Heart left ventricle (tissue), 13 donors: Measurements from ENCODE around the gene SRPX.

Experiments
- CTCF ChIP-seq, 12 donors: fragments of 200-600 bp; sonication (generic) in 4 of 12; IDR thresholded peaks; one replicate each; pipeline versions ENCODE4 v1.5.0 to v1.8.0; 2018 to 2022; ENCODE audit warnings: antibody characterized with exemption in 12 of 12, mild to moderate bottlenecking in 5 of 12
- POLR2A ChIP-seq, 2 donors: fragments of 450-650 bp; IDR thresholded peaks; one replicate each; pipeline ENCODE4 v1.6.1; 2017; ENCODE audit warnings: antibody characterized with exemption in 2 of 2, mild to moderate bottlenecking in 2 of 2, moderate library complexity in 2 of 2
- donor health status: ischemic (EF 13 %, LVEDD 7.1; RV severe dilation, severe dysfunction).
- donor health status: DM: no; HTN: yes; CAD: no.
- donor health status: DM: no; HTN: no; CAD: no.
- donor health status: ischemic (EF 25% LVEDD 6.9; RV normal size, moderate dysfunction).
- donor health status: ischemic (EF 25% LVEDD 5.7; RV mildly dilated, moderate dysfunction).
- donor health status: ischemic (EF 35%, LVEDD 5.7; RV mildly dilated, moderate dysfunction).
- donor health status: nonischemic (EF 11% LVEDD 7.7; RV severe dilation, severe dysfunction).
- donor health status: DM: yes; HTN: yes; CAD: no.
- donor health status: PGD.
- donor health status: ischemic (EF 29% LVEDD 5.4; RV normal size, mild dysfunction).
- donor health status: nonischemic (EF 23%, LVEDD 6.1; RV moderate dilation, normal function).

- TF ChIP-seq POLR2A (IDR thresholded peaks at IDR 0.05): no peak
- no peak for TF ChIP-seq CTCF (IDR thresholded peaks at IDR 0.05)
These were observed 5.8 kb downstream of the SRPX start for GRCh38 chrX:38214551-38215531.
